ENCODE data around the gene MAL. TPM values are rescaled to one million over a fixed set of nuclear protein-coding genes. Genes with fewer than 3 reads are reported as not detected.
A peak's percentile ranks its signal among the peaks of the same experiment; 100 is the strongest.

The MAL gene
- total RNA-seq, 2 experiments from 2014 or later = 188 to 206 TPM

GRCh38 chr2:95026471-95027368 is 1.2 kb downstream of the MAL start:
- Mint-ChIP-seq H3K27ac (peak overlapping the region; percentile 97), H3K4me3 (peak overlapping the region; percentile 99), H3K27me3 (ENCODE audit: low read depth) (no peaks in the 10 kb centered on the region), H3K4me1 (ENCODE audit: low read depth) (peaks cover 76% of the 10 kb centered on the region), H3K9me3 (ENCODE audit: insufficient read depth) (no peaks in the 10 kb centered on the region), H3K36me3 (ENCODE audit: low read depth) (peaks cover 57% of the 10 kb centered on the region)
- ATAC-seq (peak; percentile 12), DNase-seq (peak; percentile 61)
- ChIA-PET POLR2A (interaction anchor here (0.6 to 7.8 kb wide), 10 partner anchors 8 to 965 kb away, joined by 3 to 255 read pairs (median 8); partner anchors contain the start of genes ANKRD36C and MRPS5), CTCF (interaction anchor here (0.9 to 11.8 kb wide), 11 partner anchors 13 to 91 kb away, joined by 3 to 693 read pairs (median 5); partner anchors contain the start of gene MRPS5)

GRCh38 chr2:95027369-95027720 is 1.8 kb downstream of the MAL start:
- Mint-ChIP-seq H3K9me3 (ENCODE audit: insufficient read depth) (no peaks in the 10 kb centered on the region), H3K4me1 (ENCODE audit: low read depth) (peaks cover 73% of the 10 kb centered on the region), H3K4me3 (peak overlapping the region; percentile 99), H3K27ac (peak overlapping the region; percentile 97), H3K36me3 (ENCODE audit: low read depth) (peaks cover 59% of the 10 kb centered on the region), H3K27me3 (ENCODE audit: low read depth) (no peaks in the 10 kb centered on the region)
- ATAC-seq (no peak), DNase-seq (no peak)
- POLR2A ChIA-PET = interaction anchor here (0.7 to 7.8 kb wide), 5 partner anchors 15 to 88 kb away, joined by 3 to 255 read pairs (median 11); no protein-coding TSS in a partner anchor
- CTCF ChIA-PET = interaction anchor here (1.1 to 11.8 kb wide), 5 partner anchors 13 to 91 kb away, joined by 4 to 693 read pairs (median 5); partner anchors contain the start of gene MRPS5

- Mint-ChIP-seq H3K4me3 (no peak overlapping the region), H3K9me3 (ENCODE audit: insufficient read depth) (no peaks in the 10 kb centered on the region), H3K4me1 (ENCODE audit: low read depth) (peaks cover 47% of the 10 kb centered on the region), H3K27me3 (ENCODE audit: low read depth) (no peaks in the 10 kb centered on the region), H3K36me3 (ENCODE audit: low read depth) (peaks cover 59% of the 10 kb centered on the region), H3K27ac (peak overlapping the region; percentile 49)
- ATAC-seq (no peak), DNase-seq (no peak)
- ChIA-PET POLR2A (interaction anchor here (1.6 kb wide), 1 partner anchor 45 kb away, joined by 8 read pairs; no protein-coding TSS in a partner anchor), CTCF (interaction anchor here (1.2 to 11.8 kb wide), 3 partner anchors 14 to 85 kb away, joined by 7 to 693 read pairs (median 7); no protein-coding TSS in a partner anchor)
Measured at GRCh38 chr2:95029898-95030341, 4.4 kb downstream of the MAL start.

- DNase-seq = no peak
- H3K36me3 Mint-ChIP-seq (ENCODE audit: low read depth) = peaks cover 63% of the 10 kb centered on the region
- H3K4me3 Mint-ChIP-seq = no peak overlapping the region
- H3K9me3 Mint-ChIP-seq (ENCODE audit: insufficient read depth) = no peaks in the 10 kb centered on the region
- H3K27me3 Mint-ChIP-seq (ENCODE audit: low read depth) = no peaks in the 10 kb centered on the region
- CTCF ChIA-PET = interaction anchor here (1.1 to 2.0 kb wide), 3 partner anchors 46 to 84 kb away, joined by 3 to 12 read pairs (median 3); no protein-coding TSS in a partner anchor
- POLR2A ChIA-PET = no interaction called here
- H3K27ac Mint-ChIP-seq = peak overlapping the region; percentile 49
- ATAC-seq = no peak
- H3K4me1 Mint-ChIP-seq (ENCODE audit: low read depth) = peaks cover 51% of the 10 kb centered on the region
Measured at GRCh38 chr2:95030496-95030895, 5.0 kb downstream of the MAL start.

GRCh38 chr2:95031076-95031725 is 5.7 kb downstream of the MAL start:
- Mint-ChIP-seq H3K4me1 (ENCODE audit: low read depth) (peaks cover 47% of the 10 kb centered on the region), H3K27me3 (ENCODE audit: low read depth) (no peaks in the 10 kb centered on the region), H3K36me3 (ENCODE audit: low read depth) (peaks cover 58% of the 10 kb centered on the region), H3K9me3 (ENCODE audit: insufficient read depth) (no peaks in the 10 kb centered on the region), H3K27ac (no peak overlapping the region), H3K4me3 (no peak overlapping the region)
- no peak for ATAC-seq
- DNase-seq = no peak
- CTCF ChIA-PET = interaction anchor here (0.8 to 2.0 kb wide), 8 partner anchors 9 to 85 kb away, joined by 3 to 12 read pairs (median 4); no protein-coding TSS in a partner anchor
- POLR2A ChIA-PET = interaction anchor here (0.6 kb wide), 1 partner anchor 41 kb away, joined by 5 read pairs; no protein-coding TSS in a partner anchor

GRCh38 chr2:95031726-95032116 is 6.2 kb downstream of the MAL start:
- H3K36me3 Mint-ChIP-seq (ENCODE audit: low read depth) = peaks cover 56% of the 10 kb centered on the region
- H3K4me3 Mint-ChIP-seq = no peak overlapping the region
- ATAC-seq (no peak), DNase-seq (no peak)
- H3K4me1 Mint-ChIP-seq (ENCODE audit: low read depth) = peaks cover 50% of the 10 kb centered on the region
- H3K9me3 Mint-ChIP-seq (ENCODE audit: insufficient read depth) = no peaks in the 10 kb centered on the region
- H3K27ac Mint-ChIP-seq = peak overlapping the region; percentile 32
- no peaks in the 10 kb centered on the region for H3K27me3 Mint-ChIP-seq (ENCODE audit: low read depth)
- POLR2A ChIA-PET = interaction anchor here (0.6 kb wide), 1 partner anchor 41 kb away, joined by 5 read pairs; no protein-coding TSS in a partner anchor
- CTCF ChIA-PET = interaction anchor here (0.7 to 2.0 kb wide), 8 partner anchors 9 to 84 kb away, joined by 3 to 12 read pairs (median 4); no protein-coding TSS in a partner anchor

GRCh38 chr2:95032341-95032740 is 6.8 kb downstream of the MAL start:
- no peaks in the 10 kb centered on the region for H3K9me3 Mint-ChIP-seq (ENCODE audit: insufficient read depth)
- no peak overlapping the region for H3K4me3 Mint-ChIP-seq
- no peaks in the 10 kb centered on the region for H3K27me3 Mint-ChIP-seq (ENCODE audit: low read depth)
- DNase-seq (no peak), ATAC-seq (no peak)
- ChIA-PET CTCF (interaction anchor here (0.6 to 2.0 kb wide), 6 partner anchors 10 to 46 kb away, joined by 3 to 12 read pairs (median 4); no protein-coding TSS in a partner anchor), POLR2A (no interaction called here)
- H3K36me3 Mint-ChIP-seq (ENCODE audit: low read depth) = peaks cover 49% of the 10 kb centered on the region
- no peak overlapping the region for H3K27ac Mint-ChIP-seq
- peaks cover 50% of the 10 kb centered on the region for H3K4me1 Mint-ChIP-seq (ENCODE audit: low read depth)

- peaks cover 52% of the 10 kb centered on the region for H3K4me1 Mint-ChIP-seq (ENCODE audit: low read depth)
- DNase-seq (no peak), ATAC-seq (no peak)
- H3K27ac Mint-ChIP-seq = no peak overlapping the region
- no peak overlapping the region for H3K4me3 Mint-ChIP-seq
- no peaks in the 10 kb centered on the region for H3K27me3 Mint-ChIP-seq (ENCODE audit: low read depth)
- H3K9me3 Mint-ChIP-seq (ENCODE audit: insufficient read depth) = no peaks in the 10 kb centered on the region
- ChIA-PET POLR2A (interaction anchor here (1.5 kb wide), 1 partner anchor 12 kb away, joined by 4 read pairs; no protein-coding TSS in a partner anchor), CTCF (interaction anchor here (0.6 to 2.0 kb wide), 5 partner anchors 9 to 46 kb away, joined by 3 to 9 read pairs (median 8); no protein-coding TSS in a partner anchor)
- H3K36me3 Mint-ChIP-seq (ENCODE audit: low read depth) = peaks cover 45% of the 10 kb centered on the region
Measured at GRCh38 chr2:95032868-95033603, 7.5 kb downstream of the MAL start.

- no peaks in the 10 kb centered on the region for H3K9me3 Mint-ChIP-seq (ENCODE audit: insufficient read depth)
- CTCF ChIA-PET = interaction anchor here (1.3 to 2.0 kb wide), 5 partner anchors 10 to 81 kb away, joined by 4 to 9 read pairs (median 8); no protein-coding TSS in a partner anchor
- peaks cover 55% of the 10 kb centered on the region for H3K4me1 Mint-ChIP-seq (ENCODE audit: low read depth)
- H3K27me3 Mint-ChIP-seq (ENCODE audit: low read depth) = no peaks in the 10 kb centered on the region
- POLR2A ChIA-PET = interaction anchor here (1.0 to 1.5 kb wide), 2 partner anchors 8 to 11 kb away, joined by 3 to 4 read pairs; partner anchors contain the start of gene MAL
- H3K36me3 Mint-ChIP-seq (ENCODE audit: low read depth) = peaks cover 38% of the 10 kb centered on the region
- DNase-seq (no peak), ATAC-seq (no peak)
- no peak overlapping the region for H3K4me3 Mint-ChIP-seq
- no peak overlapping the region for H3K27ac Mint-ChIP-seq
Measured at GRCh38 chr2:95034221-95034620, 8.7 kb downstream of the MAL start.

GRCh38 chr2:95034818-95035217 is 9.3 kb downstream of the MAL start:
- Mint-ChIP-seq H3K4me1 (ENCODE audit: low read depth) (peaks cover 52% of the 10 kb centered on the region), H3K4me3 (no peak overlapping the region), H3K27ac (no peak overlapping the region), H3K9me3 (ENCODE audit: insufficient read depth) (no peaks in the 10 kb centered on the region), H3K27me3 (ENCODE audit: low read depth) (no peaks in the 10 kb centered on the region), H3K36me3 (ENCODE audit: low read depth) (peaks cover 32% of the 10 kb centered on the region)
- CTCF ChIA-PET = interaction anchor here (1.3 to 2.0 kb wide), 5 partner anchors 9 to 81 kb away, joined by 4 to 9 read pairs (median 8); no protein-coding TSS in a partner anchor
- POLR2A ChIA-PET = interaction anchor here (1.0 to 1.5 kb wide), 2 partner anchors 9 to 10 kb away, joined by 3 to 4 read pairs; partner anchors contain the start of gene MAL
- ATAC-seq = no peak
- no peak for DNase-seq

All from activated CD8-positive, alpha-beta T cell treated with anti-CD3 and anti-CD28 coated beads, Interleukin-2, amount 10 ng/mL, durations not matched to agents 7 days and 5 days (primary cell).